Measurements from ENCODE around the gene USP48.

DNA sequence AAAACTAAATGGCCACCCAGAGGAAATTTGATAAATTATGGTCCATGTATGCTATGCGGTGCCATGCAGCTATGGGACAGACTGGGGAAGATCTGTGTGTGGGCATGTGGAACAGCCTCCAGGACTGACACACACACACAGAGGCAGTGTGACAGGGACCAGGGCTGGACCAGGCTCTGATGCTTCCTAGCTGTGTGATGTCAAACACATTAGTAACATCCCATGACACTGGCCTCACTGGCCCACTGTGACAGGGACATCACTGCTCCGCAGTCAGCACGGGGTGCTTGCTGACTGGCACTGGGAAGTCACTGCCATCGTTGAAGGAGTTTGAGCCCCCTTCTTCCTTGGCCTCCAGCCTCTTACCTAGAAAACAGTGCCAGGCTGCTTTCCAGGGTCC lies 127.7 kb downstream of the USP48 start:
- TF ChIP-seq POLR2A (IDR thresholded peaks at IDR 0.05) (no peak), POLR2AphosphoS5 (IDR thresholded peaks at IDR 0.05) (no peak)
- TF ChIP-seq, protein P1, sequence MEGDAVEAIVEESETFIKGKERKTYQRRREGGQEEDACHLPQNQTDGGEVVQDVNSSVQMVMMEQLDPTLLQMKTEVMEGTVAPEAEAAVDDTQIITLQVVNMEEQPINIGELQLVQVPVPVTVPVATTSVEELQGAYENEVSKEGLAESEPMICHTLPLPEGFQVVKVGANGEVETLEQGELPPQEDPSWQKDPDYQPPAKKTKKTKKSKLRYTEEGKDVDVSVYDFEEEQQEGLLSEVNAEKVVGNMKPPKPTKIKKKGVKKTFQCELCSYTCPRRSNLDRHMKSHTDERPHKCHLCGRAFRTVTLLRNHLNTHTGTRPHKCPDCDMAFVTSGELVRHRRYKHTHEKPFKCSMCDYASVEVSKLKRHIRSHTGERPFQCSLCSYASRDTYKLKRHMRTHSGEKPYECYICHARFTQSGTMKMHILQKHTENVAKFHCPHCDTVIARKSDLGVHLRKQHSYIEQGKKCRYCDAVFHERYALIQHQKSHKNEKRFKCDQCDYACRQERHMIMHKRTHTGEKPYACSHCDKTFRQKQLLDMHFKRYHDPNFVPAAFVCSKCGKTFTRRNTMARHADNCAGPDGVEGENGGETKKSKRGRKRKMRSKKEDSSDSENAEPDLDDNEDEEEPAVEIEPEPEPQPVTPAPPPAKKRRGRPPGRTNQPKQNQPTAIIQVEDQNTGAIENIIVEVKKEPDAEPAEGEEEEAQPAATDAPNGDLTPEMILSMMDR (IDR thresholded peaks at IDR 0.05), result no peak

Data from prostate gland (tissue), 2 donors.